ENCODE measurements around the gene TFG. TPM values are rescaled to one million over a fixed set of nuclear protein-coding genes. Genes with fewer than 3 reads are reported as not detected.

Gene TFG
- total and polyA plus RNA-seq, 9 of the 15 experiments (the other 6 are each of a cell fraction or from before 2014, with no cell fraction given), result 31.8 to 143 (median 57.8) TPM

- TF ChIP-seq, protein P1, sequence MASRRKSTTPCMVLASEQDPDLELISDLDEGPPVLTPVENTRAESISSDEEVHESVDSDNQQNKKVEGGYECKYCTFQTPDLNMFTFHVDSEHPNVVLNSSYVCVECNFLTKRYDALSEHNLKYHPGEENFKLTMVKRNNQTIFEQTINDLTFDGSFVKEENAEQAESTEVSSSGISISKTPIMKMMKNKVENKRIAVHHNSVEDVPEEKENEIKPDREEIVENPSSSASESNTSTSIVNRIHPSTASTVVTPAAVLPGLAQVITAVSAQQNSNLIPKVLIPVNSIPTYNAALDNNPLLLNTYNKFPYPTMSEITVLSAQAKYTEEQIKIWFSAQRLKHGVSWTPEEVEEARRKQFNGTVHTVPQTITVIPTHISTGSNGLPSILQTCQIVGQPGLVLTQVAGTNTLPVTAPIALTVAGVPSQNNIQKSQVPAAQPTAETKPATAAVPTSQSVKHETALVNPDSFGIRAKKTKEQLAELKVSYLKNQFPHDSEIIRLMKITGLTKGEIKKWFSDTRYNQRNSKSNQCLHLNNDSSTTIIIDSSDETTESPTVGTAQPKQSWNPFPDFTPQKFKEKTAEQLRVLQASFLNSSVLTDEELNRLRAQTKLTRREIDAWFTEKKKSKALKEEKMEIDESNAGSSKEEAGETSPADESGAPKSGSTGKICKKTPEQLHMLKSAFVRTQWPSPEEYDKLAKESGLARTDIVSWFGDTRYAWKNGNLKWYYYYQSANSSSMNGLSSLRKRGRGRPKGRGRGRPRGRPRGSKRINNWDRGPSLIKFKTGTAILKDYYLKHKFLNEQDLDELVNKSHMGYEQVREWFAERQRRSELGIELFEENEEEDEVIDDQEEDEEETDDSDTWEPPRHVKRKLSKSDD (conservative IDR thresholded peaks at IDR 0.05; ENCODE audit: low read length), result no peak
- TF ChIP-seq ZNF75A (CRISPR knock-in tag; IDR thresholded peaks at IDR 0.05) (no peak), ZNF79 (CRISPR knock-in tag; IDR thresholded peaks at IDR 0.05; ENCODE audit: low read depth) (no peak), DDX20 (tag; IDR thresholded peaks at IDR 0.05; ENCODE audit: low read depth) (no peak), CGGBP1 (CRISPR knock-in tag; IDR thresholded peaks at IDR 0.05) (no peak), MTA3 (IDR thresholded peaks at IDR 0.05; ENCODE audit: borderline replicate concordance) (no peak), PHF8 (IDR thresholded peaks at IDR 0.05; ENCODE audit: borderline replicate concordance, low read length) (no peak), ZNF12 (CRISPR knock-in tag; IDR thresholded peaks at IDR 0.05) (no peak), NFXL1 (CRISPR knock-in tag; IDR thresholded peaks at IDR 0.05) (no peak), CEBPB (tag; IDR thresholded peaks at IDR 0.05) (peak; percentile 58), ZNF175 (CRISPR knock-in tag; IDR thresholded peaks at IDR 0.05; ENCODE audit: low read depth) (no peak), NBN (IDR thresholded peaks at IDR 0.05; ENCODE audit: low read depth) (no peak), ZBTB9 (CRISPR knock-in tag; IDR thresholded peaks at IDR 0.05) (no peak), CREB3L1 (IDR thresholded peaks at IDR 0.05; ENCODE audit: borderline replicate concordance, low read depth) (no peak), HDGF (IDR thresholded peaks at IDR 0.05) (no peak), MYBL2 (IDR thresholded peaks at IDR 0.05; ENCODE audit: low read depth) (no peak), MYBL2 (CRISPR knock-in tag; IDR thresholded peaks at IDR 0.05; ENCODE audit: borderline replicate concordance) (no peak), BMI1 (IDR thresholded peaks at IDR 0.05; ENCODE audit: low read length) (no peak)
- TF ChIP-seq, protein P2, sequence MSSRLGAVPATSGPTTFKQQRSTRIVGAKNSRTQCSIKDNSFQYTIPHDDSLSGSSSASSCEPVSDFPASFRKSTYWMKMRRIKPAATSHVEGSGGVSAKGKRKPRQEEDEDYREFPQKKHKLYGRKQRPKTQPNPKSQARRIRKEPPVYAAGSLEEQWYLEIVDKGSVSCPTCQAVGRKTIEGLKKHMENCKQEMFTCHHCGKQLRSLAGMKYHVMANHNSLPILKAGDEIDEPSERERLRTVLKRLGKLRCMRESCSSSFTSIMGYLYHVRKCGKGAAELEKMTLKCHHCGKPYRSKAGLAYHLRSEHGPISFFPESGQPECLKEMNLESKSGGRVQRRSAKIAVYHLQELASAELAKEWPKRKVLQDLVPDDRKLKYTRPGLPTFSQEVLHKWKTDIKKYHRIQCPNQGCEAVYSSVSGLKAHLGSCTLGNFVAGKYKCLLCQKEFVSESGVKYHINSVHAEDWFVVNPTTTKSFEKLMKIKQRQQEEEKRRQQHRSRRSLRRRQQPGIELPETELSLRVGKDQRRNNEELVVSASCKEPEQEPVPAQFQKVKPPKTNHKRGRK (tag; IDR thresholded peaks at IDR 0.05), result no peak
Observed at GRCh38 chr3:100702082-100702979, 7.0 kb upstream of the TFG start (continued).
